RWPE2 (cell line): ENCODE measurements around the gene REX1BD.
"Not testable (repeated sequence)": the region's sequence is repeated elsewhere in the genome, so short reads cannot be mapped to it uniquely, and the experiment has no call there.

Source experiments
- ATAC-seq: fragments of 200-7000 bp; cut with Tn5 transposase; 3 replicates; pipeline ENCODE4 v1.9.1; 2021; ENCODE audit warnings: low read depth
- DNase-seq: peaks from one replicate; pipeline ENCODE4 v3.0.0-alpha.2; 2020; ENCODE audit warnings: low spot score
- H3K27ac ChIP-seq: fragments of 450-650 bp; 2 replicates; pipeline ENCODE4 v1.5.1; 2017; ENCODE audit warnings: mild to moderate bottlenecking; ENCODE audit not compliant: poor library complexity, severe bottlenecking
- H3K27me3 ChIP-seq: fragments of 250-450 bp; sonication (Bioruptor Pico); 2 replicates; pipeline ENCODE4 v1.5.1; 2021; ENCODE audit warnings: mild to moderate bottlenecking, moderate library complexity; ENCODE audit not compliant: insufficient read depth, poor library complexity, severe bottlenecking
- H3K36me3 ChIP-seq: fragments of 250-450 bp; sonication (Bioruptor Pico); 2 replicates; pipeline ENCODE4 v1.5.1; 2020; ENCODE audit warnings: low read depth, mild to moderate bottlenecking, moderate library complexity
- H3K4me1 ChIP-seq: fragments of 250-450 bp; sonication (Bioruptor Pico); 2 replicates; pipeline ENCODE4 v1.5.1; 2021; ENCODE audit warnings: mild to moderate bottlenecking, moderate library complexity; ENCODE audit not compliant: insufficient read depth, poor library complexity, severe bottlenecking
- H3K4me3 ChIP-seq: fragments of 250-450 bp; sonication (Bioruptor Pico); 2 replicates; pipeline ENCODE4 v1.5.1; 2021; ENCODE audit warnings: mild to moderate bottlenecking, moderate library complexity; ENCODE audit not compliant: severe bottlenecking
- H3K9me3 ChIP-seq: fragments of 250-450 bp; sonication (Bioruptor Pico); 2 replicates; pipeline ENCODE4 v1.5.1; 2021; ENCODE audit warnings: mild to moderate bottlenecking, moderate library complexity; ENCODE audit not compliant: severe bottlenecking
- TF ChIP-seq, protein P1 (sequence below): fragments of 450-650 bp; IDR thresholded peaks from one replicate; pipeline ENCODE4 v1.5.1; 2017; ENCODE audit warnings: mild to moderate bottlenecking, moderate library complexity; ENCODE audit not compliant: poor library complexity, severe bottlenecking

Gene REX1BD

DNA sequence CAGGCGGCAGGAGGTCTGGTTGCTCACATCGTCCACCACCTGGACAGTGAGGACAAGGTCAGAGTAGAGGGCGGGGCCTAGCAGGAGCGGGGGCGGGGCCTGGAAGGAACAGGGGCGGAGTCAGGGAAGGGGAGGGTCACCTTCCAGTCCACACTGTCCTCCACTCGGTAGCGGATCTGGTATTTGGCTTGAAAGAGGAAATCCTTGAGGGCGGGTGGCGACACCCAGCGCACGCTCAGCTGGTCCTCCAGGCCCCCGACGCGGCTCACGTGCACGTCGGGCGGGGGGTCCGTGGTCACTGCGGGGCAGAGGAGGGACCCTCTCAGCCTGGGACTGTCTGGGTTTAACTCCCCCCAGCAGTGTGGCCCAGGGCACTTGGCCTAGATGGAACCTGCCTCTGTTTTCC is 8.2 kb downstream of the REX1BD start:
- H3K36me3 ChIP-seq = no peaks in the 10 kb centered on the region
- TF ChIP-seq, protein P1, sequence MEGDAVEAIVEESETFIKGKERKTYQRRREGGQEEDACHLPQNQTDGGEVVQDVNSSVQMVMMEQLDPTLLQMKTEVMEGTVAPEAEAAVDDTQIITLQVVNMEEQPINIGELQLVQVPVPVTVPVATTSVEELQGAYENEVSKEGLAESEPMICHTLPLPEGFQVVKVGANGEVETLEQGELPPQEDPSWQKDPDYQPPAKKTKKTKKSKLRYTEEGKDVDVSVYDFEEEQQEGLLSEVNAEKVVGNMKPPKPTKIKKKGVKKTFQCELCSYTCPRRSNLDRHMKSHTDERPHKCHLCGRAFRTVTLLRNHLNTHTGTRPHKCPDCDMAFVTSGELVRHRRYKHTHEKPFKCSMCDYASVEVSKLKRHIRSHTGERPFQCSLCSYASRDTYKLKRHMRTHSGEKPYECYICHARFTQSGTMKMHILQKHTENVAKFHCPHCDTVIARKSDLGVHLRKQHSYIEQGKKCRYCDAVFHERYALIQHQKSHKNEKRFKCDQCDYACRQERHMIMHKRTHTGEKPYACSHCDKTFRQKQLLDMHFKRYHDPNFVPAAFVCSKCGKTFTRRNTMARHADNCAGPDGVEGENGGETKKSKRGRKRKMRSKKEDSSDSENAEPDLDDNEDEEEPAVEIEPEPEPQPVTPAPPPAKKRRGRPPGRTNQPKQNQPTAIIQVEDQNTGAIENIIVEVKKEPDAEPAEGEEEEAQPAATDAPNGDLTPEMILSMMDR = no peak
- DNase-seq (peak; percentile 62), ATAC-seq (peak; percentile 41; the same call in 1 of the 3 replicates)
- H3K27ac ChIP-seq = no peak overlapping the region
- no peaks in the 10 kb centered on the region for H3K4me1 ChIP-seq
- H3K9me3 ChIP-seq = no peaks in the 10 kb centered on the region
- no peaks in the 10 kb centered on the region for H3K27me3 ChIP-seq
- H3K4me3 ChIP-seq = no peak overlapping the region

DNA sequence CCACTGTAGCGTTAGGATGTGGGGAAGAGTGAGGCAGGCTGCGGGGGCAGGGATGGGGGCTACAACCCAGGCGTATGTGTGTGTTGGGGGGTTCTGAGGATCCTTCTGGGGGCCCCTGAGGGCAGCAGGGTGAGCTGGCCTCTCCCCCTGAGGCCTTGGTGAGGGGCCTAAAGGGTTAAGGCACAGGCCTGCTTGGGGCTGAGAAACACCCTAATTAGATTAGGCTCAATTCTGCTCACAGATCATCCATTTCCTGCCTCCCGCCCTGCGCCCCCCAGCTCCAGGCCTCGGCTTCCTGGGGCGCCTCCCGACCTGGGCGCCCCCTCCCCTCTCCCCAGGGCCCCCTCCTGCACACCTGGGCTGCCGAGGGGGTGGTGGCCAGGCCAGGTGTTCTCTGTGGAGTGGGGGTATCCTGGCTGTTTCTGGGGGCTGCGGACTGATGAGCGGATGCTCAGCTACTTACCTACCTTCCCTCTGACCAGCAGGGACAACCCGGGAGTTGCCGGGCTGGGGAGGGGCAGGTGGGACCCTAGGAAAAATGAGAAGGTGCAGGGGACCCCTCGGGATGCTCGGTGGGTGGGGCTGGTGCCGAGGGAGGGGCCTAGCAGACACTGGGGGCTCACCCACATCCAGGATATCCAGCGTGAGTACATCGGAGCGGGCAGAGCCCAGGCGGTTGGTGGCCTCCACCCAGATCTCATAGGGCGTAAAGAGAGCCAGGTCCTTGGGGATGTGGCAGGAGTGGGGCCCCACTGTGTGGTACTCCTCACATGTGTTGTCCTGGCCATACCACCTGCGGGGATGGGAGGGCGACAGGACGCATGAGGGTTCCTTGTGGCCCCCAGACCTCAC is 9.4 kb downstream of the REX1BD start:
- TF ChIP-seq, protein P1 = no peak
- H3K9me3 ChIP-seq = no peaks in the 10 kb centered on the region
- H3K4me1 ChIP-seq = no peaks in the 10 kb centered on the region
- H3K36me3 ChIP-seq = no peaks in the 10 kb centered on the region
- H3K27ac ChIP-seq = no peak overlapping the region
- H3K4me3 ChIP-seq = no peak overlapping the region
- H3K27me3 ChIP-seq = no peaks in the 10 kb centered on the region
- ATAC-seq (no peak), DNase-seq (peak; percentile 47)

DNA sequence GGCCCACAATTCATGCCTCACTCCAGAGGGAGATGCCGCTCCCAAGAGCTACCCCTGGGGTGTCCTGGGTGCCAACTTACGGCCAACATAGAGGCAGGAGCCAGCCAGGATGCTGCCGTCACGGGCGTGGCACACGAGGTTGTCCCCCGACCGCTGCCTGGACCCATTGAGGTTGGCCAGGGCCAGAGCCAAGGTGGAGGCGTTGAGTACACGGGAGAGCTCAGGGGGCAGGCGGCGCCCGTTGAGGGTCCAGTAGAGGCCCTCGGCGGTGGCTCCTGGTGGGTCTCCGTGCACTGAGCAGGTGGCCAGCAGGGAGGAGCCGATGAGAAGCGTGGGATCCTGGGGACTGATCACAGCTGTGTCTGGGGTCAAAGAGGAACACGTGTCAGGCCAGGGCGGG is 10.9 kb downstream of the REX1BD start:
- Histone ChIP-seq H3K36me3 (no peaks in the 10 kb centered on the region), H3K9me3 (no peaks in the 10 kb centered on the region), H3K27ac (no peak overlapping the region), H3K4me1 (no peaks in the 10 kb centered on the region), H3K27me3 (no peaks in the 10 kb centered on the region), H3K4me3 (no peak overlapping the region)
- TF ChIP-seq, protein P1 = no peak
- no peak for ATAC-seq
- peak; percentile 62 for DNase-seq

DNA sequence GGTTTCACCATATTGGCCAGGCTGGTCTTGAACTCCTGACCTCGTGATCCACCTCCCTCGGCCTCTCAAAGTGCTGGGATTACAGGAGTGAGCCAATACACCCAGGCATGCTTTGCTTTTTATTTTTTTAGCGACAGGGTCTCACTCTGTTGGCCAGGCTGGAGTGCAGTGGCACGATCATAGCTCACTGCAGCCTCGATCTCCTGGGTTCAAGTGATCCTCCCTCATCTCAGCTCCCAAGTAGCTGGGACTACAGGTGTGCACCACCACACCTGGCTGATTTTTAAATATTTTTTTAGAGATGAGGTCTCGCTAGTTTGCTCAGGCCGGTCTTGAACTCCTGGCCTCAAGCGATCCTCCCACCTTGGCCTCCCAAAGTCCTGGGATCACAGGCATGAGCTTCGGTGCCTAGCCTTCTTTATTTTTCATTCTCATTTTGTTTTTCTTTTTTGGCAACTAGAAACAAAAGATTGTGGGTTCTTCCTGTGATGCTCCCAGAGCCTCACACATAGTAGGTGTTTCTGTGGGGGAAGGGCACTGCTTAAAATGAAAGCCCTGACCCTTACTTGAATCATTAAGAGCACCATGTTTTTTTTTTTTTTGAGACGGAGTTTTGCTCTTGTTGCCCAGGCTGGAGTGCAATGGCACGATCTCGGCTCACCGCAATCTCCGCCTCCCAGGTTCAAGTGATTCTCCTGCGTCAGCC is 12.2 kb downstream of the REX1BD start:
- H3K4me3 ChIP-seq, ATAC-seq, DNase-seq, H3K9me3 ChIP-seq, H3K36me3 ChIP-seq, H3K4me1 ChIP-seq, H3K27ac ChIP-seq: not testable (repeated sequence)
- peaks cover 12% of the 10 kb centered on the region for H3K27me3 ChIP-seq

DNA sequence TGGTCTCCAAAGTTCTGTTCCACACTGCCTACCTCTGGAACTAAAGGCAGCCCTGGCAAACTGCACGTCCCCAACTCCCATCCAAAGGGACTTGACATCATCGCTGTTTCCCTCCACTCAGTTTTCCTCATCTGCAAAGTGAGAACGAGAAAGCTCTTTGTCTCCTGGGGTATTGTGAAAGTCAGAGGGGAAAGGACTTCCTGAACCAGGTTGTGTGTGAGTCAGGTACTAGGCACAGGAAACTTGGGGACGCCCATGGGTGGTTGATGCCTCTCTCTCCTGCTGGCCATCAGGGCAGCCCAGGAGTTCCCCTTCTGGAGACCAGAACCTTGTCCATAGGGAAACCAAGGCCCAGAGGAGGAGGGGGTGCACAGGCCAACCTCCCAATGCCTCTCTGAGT is 13.3 kb downstream of the REX1BD start:
- no peak for ATAC-seq
- Histone ChIP-seq H3K4me3 (no peak overlapping the region), H3K4me1 (no peaks in the 10 kb centered on the region), H3K27ac (no peak overlapping the region), H3K9me3 (no peaks in the 10 kb centered on the region), H3K27me3 (peaks cover 17% of the 10 kb centered on the region), H3K36me3 (no peaks in the 10 kb centered on the region)
- DNase-seq = no peak
- TF ChIP-seq, protein P1 = no peak
